HG03280 (cell line): ENCODE results near the gene SEMA6B.

Experiments used
- ATAC-seq: cut with Tn5 transposase; IDR thresholded peaks from one replicate; pipeline ENCODE4 v1.9.1; 2021; ENCODE audit warnings: mild to moderate bottlenecking, moderate library complexity; ENCODE audit not compliant: unreplicated experiment

Gene SEMA6B

DNA sequence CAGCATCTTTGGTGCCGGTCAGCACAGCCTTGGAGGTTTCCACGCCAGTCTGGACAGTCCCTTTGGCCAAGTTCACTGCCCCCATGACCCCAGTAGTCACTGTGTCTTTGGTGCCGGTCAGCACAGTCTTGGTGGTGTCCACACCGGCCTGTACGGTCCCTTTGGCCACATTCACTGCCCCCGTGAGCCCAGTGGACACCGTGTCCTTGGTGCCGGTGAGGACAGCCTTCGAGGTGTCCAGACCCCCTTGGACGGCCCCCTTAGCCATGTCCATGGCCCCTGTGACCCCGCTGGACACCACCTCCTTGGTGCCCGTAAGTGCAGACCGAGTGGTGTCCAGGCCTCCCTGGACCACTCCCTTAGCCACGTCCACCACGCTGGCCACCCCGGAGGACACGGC, 46.2 kb downstream of the SEMA6B start:
- no peak for ATAC-seq

DNA sequence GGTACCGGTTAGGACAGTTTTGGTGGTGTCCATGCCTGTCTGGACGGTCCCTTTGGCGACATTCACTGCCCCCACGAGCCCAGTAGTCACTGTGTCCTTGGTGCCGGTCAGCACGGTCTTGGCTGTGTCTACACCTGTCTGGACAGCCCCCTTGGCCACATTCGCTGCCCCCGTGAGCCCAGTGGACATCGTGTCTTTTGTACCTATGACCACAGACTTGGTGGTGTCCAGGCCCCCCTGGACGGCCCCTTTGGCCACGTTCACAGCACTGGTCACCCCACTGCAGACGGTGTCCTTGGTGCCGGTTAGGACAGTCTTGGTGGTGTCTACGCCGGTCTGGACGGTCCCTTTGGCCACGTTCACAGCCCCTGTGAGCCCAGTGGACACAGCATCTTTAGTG, 47.4 kb downstream of the SEMA6B start:
- ATAC-seq, result no peak

DNA sequence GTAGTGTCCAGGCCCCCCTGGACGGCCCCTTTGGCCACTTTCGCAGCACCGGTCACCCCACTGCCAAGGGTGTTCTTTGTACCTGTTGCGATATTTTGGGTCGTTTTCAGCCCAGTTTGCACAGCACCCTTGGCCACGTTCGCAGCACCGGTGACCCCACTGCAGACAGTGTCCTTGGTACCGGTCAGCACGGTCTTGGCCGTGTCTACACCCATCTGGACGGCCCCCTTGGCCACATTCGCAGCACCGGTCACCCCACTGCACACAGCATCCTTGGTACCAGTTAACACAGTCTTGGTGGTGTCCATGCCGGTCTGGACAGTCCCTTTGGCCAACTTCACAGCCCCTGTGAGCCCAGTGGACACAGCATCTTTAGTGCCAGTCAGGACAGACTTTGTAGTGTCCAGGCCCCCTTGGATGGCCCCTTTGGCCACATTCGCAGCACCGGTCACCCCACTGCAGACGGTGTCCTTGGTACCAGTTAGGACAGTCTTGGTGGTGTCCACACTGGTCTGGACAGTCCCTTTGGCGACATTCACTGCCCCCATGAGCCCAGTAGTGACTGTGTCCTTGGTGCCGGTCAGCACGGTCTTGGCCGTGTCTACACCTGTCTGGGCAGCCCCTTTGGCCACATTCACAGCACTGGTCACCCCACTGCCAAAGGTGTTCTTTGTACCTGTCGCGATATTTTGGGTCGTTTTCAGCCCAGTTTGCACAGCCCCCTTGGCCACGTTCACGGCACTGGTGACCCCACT, 48.0 kb downstream of the SEMA6B start:
- no peak for ATAC-seq

DNA sequence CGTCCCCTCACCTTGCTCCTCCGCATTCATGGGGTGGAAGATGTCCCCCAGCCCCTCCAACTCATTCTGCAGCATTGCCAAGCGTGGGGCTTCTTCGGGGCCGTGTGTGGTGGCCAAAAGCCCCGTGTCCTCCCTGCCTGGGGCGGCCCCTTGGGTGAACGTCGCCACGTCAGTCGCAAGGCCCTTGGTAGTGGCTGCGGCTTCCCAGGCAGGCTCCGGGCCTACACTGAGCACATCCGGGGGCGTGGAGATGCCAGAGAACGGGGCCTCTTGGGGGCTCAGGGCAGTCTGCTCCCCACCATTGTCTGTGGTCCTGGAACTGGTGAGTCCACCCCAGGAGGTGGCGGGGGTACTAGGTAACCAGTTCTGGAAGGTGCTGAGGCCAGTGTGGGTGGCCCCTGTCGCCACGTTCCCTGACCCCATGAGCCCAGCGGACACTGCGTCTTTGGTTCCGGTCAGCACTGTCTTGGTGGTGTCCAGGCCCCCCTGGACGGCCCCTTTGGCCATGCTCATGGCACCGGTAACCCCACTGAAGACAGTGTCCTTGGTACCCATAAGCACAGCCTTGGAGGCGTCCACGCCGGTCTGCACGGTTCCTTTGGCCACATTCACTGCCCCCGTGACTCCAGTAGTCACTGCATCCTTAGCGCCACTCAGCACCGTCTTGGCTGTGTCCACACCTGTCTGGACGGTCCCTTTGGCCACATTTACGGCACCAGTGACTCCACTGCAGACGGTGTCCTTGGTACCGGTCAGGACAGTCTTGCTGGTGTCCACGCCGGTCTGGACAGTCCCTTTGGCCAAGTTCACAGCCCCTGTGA, 48.8 kb downstream of the SEMA6B start:
- ATAC-seq, result no peak

DNA sequence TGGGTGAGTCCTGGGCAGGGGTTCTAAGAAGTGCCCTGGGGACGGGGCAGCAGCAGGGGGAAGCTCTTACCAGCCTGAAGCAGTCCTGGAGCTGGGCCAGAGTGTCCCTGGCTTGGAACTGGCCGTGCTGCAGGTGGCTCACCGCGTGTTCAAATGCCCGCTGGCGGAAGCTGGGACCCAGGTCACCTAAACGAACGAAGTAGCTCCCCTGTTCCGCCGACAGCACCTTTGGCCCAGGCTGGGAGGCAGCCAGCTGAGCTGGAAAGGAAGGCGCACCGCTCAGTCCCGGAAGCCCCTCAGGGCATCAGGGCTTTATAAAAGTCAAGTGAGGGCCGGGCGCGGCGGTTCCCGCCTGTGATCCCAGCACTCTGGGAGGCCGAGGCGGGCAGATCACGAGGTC, 50.8 kb downstream of the SEMA6B start:
- ATAC-seq, result no peak

DNA sequence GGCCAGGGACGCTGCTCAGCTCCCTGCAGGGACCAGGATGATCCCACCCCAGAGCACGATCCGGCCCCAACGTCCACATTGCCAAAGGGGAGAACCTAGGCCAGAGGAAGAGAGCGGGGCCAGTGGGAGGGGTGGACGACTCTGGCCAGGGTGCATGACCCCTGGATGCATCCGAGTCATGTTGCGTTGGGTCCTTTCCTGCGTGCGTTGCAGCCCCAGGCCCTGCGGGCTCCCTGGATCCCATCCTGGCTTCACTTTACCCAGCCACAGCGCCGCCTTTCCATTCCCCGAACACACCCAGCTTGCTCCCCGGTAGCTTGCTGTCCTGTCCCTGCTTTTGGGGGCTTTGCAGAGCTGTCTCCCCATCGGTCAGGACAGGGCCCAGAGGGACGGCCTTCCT, 51.7 kb downstream of the SEMA6B start:
- no peak for ATAC-seq

DNA sequence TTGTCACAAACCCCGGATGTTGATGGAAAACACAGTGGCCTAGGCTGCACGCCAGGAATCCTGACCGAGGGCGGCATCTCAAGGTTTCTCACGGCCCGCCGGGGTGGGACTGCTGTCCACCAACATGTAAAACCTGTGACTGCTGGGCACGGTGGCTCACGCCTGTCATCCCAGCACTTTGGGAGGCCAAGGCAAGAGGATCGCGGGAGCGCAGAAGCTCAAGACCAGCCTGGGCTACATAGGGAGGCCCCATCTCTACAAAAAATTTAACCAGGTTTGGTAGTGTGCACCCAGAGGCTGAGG, 52.4 kb downstream of the SEMA6B start:
- no peak for ATAC-seq

DNA sequence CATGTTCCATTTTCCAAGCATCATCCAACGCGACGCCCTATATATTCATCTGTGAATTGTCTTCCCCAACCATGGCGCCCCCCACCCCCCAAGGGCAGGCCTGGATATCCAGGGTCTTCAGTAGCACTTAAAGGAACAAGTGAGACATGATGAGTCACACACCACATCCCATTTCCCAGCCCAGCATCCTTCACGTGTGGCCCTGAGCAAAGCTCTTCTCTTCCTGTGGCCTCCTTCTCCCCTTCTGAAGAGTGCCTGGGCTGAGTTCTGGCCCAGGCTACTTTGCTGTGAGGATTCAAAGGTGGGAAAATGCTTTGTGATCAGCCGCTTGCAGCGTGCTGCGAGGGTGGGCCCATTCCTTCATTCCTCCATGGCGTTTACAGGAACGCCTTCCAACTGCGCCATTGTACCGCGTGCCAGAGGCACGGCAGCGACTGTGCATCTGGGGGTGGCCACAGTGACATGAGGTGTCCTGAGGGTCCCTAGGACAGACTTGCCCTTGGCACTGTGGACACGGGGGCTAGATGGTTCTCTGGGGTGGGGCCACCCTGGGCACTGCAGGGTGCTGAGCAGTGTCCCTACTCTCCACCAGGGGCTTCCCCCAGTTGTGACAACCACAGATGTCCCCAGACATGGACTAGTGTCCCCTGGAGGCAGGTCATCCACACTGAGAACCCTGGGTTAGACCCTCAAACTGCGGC, 52.9 kb downstream of the SEMA6B start:
- no peak for ATAC-seq

DNA sequence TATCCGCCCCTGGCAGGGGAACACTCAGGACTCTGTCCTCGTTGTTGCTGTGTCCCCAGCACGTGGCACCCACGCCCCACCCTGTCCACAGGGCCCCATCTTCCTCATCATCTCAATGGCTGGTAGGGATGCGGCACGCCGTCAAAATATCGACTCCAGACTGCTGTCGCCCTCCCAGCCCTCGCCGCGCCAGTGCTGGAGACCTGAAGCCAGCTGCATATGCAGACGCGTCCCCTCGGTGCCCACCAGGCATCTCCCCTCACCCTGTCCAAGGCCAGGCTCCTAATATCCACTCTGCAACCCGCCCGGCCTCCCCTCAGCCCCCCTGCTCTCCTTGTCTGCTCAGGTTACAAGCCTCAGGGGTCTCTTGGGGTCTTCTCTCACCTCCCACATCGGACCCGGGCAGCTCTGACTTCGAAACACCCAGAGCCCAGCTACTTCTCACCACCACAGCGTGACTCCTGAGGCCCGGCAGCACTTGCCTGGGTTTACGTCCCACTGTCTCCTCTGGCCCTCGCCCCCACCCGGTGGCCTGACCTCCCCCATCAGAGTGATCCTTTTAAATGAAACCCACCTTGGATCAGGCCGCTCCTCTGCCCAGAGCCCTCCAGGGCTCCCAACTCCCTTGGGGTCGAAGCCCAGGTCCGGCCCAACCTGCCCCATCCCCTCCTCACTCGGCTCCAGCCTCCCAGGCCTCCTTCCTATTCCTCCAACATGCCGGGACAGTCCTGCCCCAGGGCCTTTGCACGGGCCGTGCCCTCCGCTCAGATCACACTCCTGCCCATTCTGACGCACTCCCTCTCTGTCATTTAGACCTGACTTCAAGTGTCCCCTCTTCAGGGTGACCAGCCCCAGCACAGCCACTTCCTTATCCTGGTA, 53.7 kb downstream of the SEMA6B start:
- ATAC-seq, result no peak

DNA sequence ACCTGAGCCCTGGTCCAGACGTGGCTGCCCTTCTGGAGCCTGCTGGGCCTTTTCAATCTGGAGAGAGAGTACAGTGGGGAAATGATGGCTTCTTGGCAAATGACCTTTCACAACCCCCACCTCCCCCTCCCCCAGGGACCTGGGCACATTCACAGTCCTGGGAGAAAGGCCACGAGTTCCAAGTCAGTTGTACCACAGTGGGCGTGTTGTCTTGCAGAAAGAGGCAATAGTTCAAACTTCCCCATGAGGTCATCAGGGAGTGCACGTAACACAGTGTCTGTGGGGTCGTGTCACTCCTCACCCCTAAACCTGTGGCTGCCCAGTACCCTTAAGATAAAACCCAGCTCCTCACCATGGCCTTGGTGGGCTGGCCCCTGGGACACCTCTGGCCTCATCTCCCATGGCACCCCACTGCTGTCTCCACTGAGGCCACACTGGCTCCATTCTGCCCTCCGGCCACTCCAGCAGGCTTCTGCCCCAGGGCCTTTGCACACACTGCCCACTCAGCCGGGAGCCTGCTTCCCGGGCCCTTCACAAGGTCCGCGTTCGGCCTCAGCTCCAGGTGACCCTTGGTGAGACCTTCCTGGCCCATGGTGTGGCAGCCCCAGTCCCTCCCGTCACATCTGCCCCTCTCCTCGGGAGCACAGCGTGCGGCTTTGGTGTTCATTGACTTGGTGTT, 54.5 kb downstream of the SEMA6B start:
- no peak for ATAC-seq

DNA sequence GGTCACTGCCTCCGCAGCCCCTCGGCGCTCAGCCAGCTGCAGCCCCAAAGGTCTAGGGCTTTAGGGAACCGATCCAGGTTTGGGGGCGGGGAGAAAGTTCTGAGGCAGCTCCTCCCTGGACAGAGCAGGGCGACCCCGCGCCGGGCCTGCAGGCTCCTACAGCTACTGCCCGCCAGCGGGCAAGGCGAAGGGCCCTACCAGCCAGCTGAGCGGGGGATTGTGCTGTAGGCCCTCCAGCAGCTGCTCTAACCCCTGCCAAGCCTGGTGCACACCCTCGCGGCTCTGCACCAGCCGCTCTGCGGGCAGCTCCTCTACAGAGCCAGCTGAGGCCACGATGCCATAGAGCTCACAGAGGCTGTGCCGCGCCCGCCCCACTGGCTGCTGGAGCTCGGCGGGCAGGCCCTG, 55.2 kb downstream of the SEMA6B start:
- ATAC-seq, result no peak

DNA sequence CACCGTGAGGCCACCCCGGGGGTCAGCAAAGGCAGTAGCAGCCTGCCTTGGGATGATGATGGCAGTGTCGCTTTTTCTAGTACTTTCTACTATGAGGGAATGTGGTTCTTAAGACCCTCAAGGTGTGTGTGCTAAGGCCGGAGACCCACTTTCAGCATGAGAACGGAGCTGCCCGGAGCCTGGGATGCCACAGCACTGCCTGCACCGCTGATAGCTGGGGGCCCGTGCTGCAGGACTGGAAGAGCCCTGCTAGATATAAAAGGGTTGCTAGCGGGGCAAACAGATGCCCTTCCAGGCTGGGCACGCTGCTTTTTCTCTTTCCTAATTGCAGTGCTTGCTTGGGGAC, 55.7 kb downstream of the SEMA6B start:
- ATAC-seq, result no peak

DNA sequence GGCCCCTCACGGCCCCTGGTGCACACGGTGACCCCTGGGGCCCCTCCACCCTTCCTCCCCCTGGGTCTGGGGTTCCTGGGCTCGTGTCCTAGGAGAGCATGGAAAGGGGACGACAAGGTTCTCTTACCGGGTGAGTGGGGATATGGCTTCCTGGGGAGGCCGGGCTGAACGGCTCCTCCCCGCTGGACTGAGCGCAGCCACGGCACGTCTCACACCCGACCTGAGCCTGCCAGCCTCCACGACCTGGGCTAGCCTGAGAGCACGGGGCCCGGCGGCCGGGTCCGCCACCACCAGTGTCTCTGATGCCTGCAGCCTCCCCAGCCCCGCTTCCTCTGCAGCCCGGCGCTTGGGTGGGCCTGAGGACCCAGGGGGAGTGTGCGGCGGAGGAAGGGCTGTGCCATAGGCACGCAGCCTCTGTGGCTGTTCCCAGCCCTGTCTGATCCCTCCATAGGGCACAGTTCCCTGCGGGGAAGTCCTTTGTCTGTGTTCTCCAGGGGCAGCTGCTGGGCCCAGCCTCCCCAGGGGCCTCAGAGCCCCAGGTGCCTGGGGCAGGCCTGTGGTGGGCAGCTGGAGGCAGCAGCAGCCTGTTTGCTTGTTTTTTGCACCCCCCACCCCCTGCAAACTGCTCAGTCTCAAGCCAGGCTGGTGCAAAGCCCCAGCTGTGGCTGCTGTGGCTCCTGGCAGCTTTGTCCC, 56.2 kb downstream of the SEMA6B start:
- no peak for ATAC-seq

DNA sequence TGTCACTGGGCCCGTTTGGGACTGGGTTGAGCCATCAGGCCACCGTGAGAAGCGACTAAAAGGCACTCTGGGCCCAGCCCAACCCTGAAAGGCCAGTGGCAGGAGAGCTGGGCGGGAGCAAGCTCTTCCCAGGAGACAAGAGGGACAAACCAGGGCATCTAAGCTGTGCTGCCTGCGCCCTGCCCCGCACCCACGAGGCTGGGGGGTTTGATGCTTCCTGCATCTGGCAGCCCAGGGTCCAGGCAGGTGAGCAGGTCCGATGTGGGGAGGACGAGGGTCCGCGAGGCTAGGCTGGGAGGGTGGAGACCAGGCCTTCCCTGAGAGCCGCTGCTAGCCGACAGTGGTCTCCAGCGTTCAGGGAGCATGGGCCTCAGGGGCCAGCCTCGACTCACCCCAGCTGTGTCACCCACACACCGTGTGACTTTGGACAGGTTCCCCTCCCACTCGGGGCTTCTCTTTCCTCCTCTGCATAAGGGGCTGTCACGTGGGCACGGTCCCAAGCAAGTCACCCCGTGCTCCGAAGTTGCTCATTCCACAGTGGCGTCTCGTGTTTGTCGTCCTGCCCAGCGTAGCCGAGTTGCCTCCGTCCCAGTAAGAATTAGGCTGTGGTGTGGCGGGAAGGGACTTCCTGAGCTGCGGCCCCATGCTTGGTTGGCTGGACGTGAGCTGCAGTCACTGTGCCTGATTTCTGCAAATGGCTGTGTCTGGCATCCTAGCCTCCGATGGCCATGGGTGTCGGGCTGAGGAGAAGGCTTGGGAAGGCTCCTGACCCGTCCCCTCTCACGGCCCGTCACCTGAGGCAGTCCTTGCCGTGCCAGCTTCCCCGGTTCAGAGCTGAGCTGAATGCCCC, 57.0 kb downstream of the SEMA6B start:
- ATAC-seq, result no peak

DNA sequence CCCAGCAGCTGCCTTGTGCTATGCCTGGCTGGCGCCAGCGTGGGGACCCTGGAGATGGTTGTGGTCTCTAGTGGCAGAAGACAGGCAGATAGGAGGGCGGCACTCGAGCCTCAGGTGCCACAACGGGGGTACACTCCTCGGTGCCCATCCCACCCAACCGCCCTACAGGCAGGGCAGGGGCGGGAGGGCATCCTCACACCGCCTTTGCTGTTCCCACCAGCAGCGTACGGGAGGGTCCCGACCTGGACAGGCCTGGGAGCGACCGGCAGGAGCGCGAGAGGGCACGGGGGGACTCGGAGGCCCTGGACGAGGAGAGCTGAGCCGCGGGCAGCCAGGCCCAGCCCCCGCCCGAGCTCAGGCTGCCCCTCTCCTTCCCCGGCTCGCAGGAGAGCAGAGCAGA, 57.8 kb downstream of the SEMA6B start:
- no peak for ATAC-seq

DNA sequence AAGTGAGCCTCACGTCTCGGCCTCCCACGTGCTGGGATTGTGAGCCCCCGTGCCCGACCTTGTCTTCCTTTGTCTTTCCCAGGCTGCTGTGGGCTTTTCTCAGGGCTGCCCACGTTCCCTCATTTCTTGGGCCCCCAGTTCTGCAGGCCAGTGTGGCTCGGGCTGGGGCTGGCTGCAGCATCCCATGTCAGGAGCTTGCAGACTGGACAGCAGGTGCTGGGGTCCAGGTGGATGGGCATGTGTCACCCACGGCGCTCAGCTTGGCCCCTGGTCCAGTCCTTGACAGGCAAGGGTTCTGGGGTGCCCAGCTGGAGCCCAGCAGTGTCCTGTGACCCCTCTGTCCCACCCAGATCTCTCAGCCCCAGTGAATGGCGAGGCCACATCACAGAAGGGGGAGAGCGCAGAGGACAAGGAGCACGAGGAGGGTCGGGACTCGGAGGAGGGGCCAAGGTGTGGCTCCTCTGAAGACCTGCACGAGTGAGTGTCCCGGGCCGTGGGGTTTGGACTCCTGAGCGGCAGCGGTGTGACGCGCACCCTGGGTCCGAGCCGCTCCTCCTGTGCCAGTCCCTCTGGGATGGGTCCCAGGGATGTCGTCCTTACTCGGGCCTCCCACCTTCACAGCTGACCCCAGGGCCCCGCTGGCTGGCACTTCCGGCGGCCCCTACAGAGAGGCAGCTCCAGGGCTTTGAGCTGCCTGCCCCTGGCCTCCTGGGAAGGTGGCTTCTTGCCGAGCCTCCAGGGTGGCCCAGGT, 58.5 kb downstream of the SEMA6B start:
- no peak for ATAC-seq

DNA sequence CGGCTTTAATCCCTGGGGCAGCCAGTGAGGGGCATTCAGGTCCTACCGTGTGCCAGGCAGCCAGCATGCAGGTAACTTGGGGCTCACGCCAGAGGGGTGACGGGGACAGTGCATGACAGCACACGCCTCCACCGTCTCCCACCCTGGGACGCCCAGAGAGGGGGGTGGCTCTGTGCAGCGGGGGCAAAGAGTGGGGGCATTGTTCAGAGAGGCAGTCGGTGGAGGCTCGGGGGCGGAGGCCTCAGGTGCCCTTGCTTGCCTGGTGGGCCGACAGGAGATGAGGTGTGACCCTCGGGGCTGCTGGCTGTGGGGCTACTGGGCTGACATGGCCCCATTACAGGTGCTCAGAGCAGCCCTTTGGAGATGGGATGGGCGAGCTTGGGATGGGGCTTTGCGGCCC, 59.6 kb downstream of the SEMA6B start:
- ATAC-seq, result no peak

DNA sequence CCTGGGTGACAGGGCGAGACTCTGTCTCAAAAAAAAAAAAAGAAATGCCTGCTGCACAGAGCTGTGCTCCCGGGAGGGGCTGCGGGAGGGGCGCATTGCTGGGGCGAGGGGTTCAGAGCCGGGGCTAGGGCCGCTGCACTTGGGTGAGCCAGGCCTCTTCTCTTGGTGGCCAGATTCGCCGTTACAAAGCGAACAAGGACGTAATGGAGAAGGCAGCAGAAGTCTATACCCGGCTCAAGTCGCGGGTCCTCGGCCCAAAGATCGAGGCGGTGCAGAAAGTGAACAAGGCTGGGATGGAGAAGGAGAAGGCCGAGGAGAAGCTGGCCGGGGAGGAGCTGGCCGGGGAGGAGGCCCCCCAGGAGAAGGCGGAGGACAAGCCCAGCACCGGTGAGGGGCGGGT, 60.2 kb downstream of the SEMA6B start:
- ATAC-seq, result no peak
